Measurements from ENCODE around the gene MED16.

Gene MED16

GRCh38 chr19:912181-913079 lies 19.4 kb upstream of the MED16 start:
- DNase-seq = peak in 2 of 56 donors; percentile 63 to 64

GRCh38 chr19:911197-912033 lies 18.4 kb upstream of the MED16 start:
- no peak for DNase-seq

GRCh38 chr19:907183-907853 lies 14.3 kb upstream of the MED16 start:
- no peak for DNase-seq

- no peak for DNase-seq
These were observed 13.5 kb upstream of the MED16 start for GRCh38 chr19:906480-906879.

- no peak for DNase-seq
These were observed 11.6 kb upstream of the MED16 start for GRCh38 chr19:904545-904944.

- peak in 1 of 56 donors; percentile 17 for DNase-seq
These were observed 10.3 kb upstream of the MED16 start for GRCh38 chr19:903266-903797.

- DNase-seq = no peak
These were observed 9.6 kb upstream of the MED16 start for GRCh38 chr19:902446-903226.

- DNase-seq = no peak
These were observed 9.0 kb upstream of the MED16 start for GRCh38 chr19:902093-902370.

- DNase-seq = no peak
These were observed 8.5 kb upstream of the MED16 start for GRCh38 chr19:901216-902092.

GRCh38 chr19:900302-901111 lies 7.5 kb upstream of the MED16 start:
- peak in 5 of 56 donors; percentile 9 to 48 (median 15) for DNase-seq

GRCh38 chr19:900043-900301 lies 7.0 kb upstream of the MED16 start:
- no peak for DNase-seq

- DNase-seq = no peak
These were observed 6.5 kb upstream of the MED16 start for GRCh38 chr19:899336-900042.

- peak in 45 of 56 donors; percentile 23 to 94 (median 68) for DNase-seq
These were observed 5.7 kb upstream of the MED16 start for GRCh38 chr19:898663-899062.

- no peak for DNase-seq
These were observed 4.6 kb upstream of the MED16 start for GRCh38 chr19:897442-898039.

GRCh38 chr19:896999-897398 lies 4.0 kb upstream of the MED16 start:
- DNase-seq = no peak

GRCh38 chr19:896434-896833 lies 3.4 kb upstream of the MED16 start:
- DNase-seq = no peak

- DNase-seq = peak in 3 of 56 donors; percentile 48 to 71 (median 60)
These were observed 619 bp downstream of the MED16 start for GRCh38 chr19:892243-892893.

Data from nucleus accumbens (tissue), 56 donors.